K562 (cell line): ENCODE data around the gene HPN. TPM values are rescaled to one million over a fixed set of nuclear protein-coding genes. Genes with fewer than 3 reads are reported as not detected.

Experiments used
- ATF1 ChIP-seq, 2 experiments: fragments of 450-650 bp in 1 of 2; IDR thresholded peaks; 2 replicates each; pipeline ENCODE4 v1.6.1; 2016; ENCODE audit warnings: missing compliant biosample characterization in 1 of 2, missing genetic modification characterization in 1 of 2
- CTCF ChIP-seq, 3 experiments: IDR thresholded peaks in 2 of 3; conservative IDR thresholded peaks in 1 of 3; 2 replicates each; pipeline ENCODE4 v1.5.1; 2011 to 2012; ENCODE audit warnings: low read length in 3 of 3, mild to moderate bottlenecking in 3 of 3, control low read depth in 2 of 3, improper control_type of control experiment in 1 of 3, inconsistent platforms in 1 of 3, low read depth in 1 of 3, mixed read lengths in 1 of 3, moderate library complexity in 1 of 3; ENCODE audit not compliant: insufficient read depth in 2 of 3
- EP400 ChIP-seq: fragments of 450-650 bp; IDR thresholded peaks from 2 replicates; pipeline ENCODE4 v1.6.1; 2017; ENCODE audit warnings: antibody characterized with exemption, mild to moderate bottlenecking, moderate library complexity
- GABPA ChIP-seq: fragments of 200-800 bp; sonication (Bioruptor generic); conservative IDR thresholded peaks from 2 replicates; pipeline ENCODE4 v1.6.1; 2016; ENCODE audit warnings: low read depth, missing genetic modification characterization, missing compliant biosample characterization
- HDAC1 ChIP-seq, 2 experiments: fragments of 450-650 bp; IDR thresholded peaks; 2 replicates each; pipeline ENCODE4 v1.6.1; 2016 to 2017; ENCODE audit warnings: inconsistent platforms in 1 of 2, mild to moderate bottlenecking in 1 of 2, moderate library complexity in 1 of 2
- MAX ChIP-seq: sonication (generic); formaldehyde crosslinking; IDR thresholded peaks from 2 replicates; pipeline ENCODE4 v1.9.0; 2022; ENCODE audit warnings: mild to moderate bottlenecking, missing genetic modification reagents
- MAZ ChIP-seq, 2 experiments: fragments of 450-650 bp in 1 of 2; sonication (generic) in 1 of 2; formaldehyde crosslinking; IDR thresholded peaks in 1 of 2; conservative IDR thresholded peaks in 1 of 2; 2 replicates each; pipeline versions ENCODE4 v1.4.0 to v1.5.0; 2020; ENCODE audit warnings: mild to moderate bottlenecking in 1 of 2, missing genetic modification reagents in 1 of 2
- MYC ChIP-seq, 2 experiments: fragments of 250-450 bp in 1 of 2; sonication (Bioruptor Pico) in 1 of 2; IDR thresholded peaks; 2 replicates each; pipeline versions ENCODE4 v1.5.1 to v1.6.1; 2012 to 2021; ENCODE audit warnings: low read depth in 2 of 2, borderline replicate concordance in 1 of 2, improper control_type of control experiment in 1 of 2, low read length in 1 of 2, mild to moderate bottlenecking in 1 of 2, moderate library complexity in 1 of 2
- NKRF ChIP-seq: fragments of 450-650 bp; IDR thresholded peaks from 2 replicates; pipeline ENCODE4 v1.6.1; 2016; ENCODE audit warnings: borderline replicate concordance
- PBX2 ChIP-seq, 2 experiments: IDR thresholded peaks in 1 of 2; conservative IDR thresholded peaks in 1 of 2; 2 replicates each; pipeline ENCODE4 v1.6.1; 2016; ENCODE audit warnings: low read depth in 2 of 2, mild to moderate bottlenecking in 1 of 2, missing compliant biosample characterization in 1 of 2, missing genetic modification characterization in 1 of 2, moderate library complexity in 1 of 2
- THRAP3 ChIP-seq: fragments of 450-650 bp; IDR thresholded peaks from 2 replicates; pipeline ENCODE4 v1.6.1; 2016; ENCODE audit warnings: mild to moderate bottlenecking, inconsistent platforms, borderline replicate concordance
- USF2 ChIP-seq: sonication (generic); formaldehyde crosslinking; IDR thresholded peaks from 2 replicates; pipeline ENCODE4 v1.5.0; 2020; ENCODE audit warnings: missing genetic modification reagents
- ZNF316 ChIP-seq: fragments of 450-650 bp; IDR thresholded peaks from 2 replicates; pipeline ENCODE4 v1.6.1; 2016
- ZNF395 ChIP-seq: fragments of 200-800 bp; sonication (Bioruptor generic); IDR thresholded peaks from 2 replicates; pipeline ENCODE4 v1.6.1; 2017; ENCODE audit warnings: missing genetic modification characterization, missing compliant biosample characterization
- polyA plus RNA-seq, 8 experiments: library from polyadenylated mRNA; depleted of rRNA in 4 of 8; stranded (reverse) in 5 of 8; unstranded in 3 of 8; fragments of >200 nt; fragmentation: Nextera tagmentation in 2 of 8; fragmentation: Illumina TruSeq in 1 of 8; extraction: Ambion mirVana in 2 of 8; extraction: Trizol in 1 of 8; gene quantifications; 2 replicates each; pipeline versions ENCODE4 v1.2.1 to v1.2.3, GENCODE V29; 2011 to 2014; ENCODE audit warnings: inconsistent platforms in 1 of 8, missing spikeins in 1 of 8
- total RNA-seq, 7 experiments: library from RNA; depleted of rRNA in 6 of 7; stranded (reverse); fragments of >200 nt in 6 of 7; fragmentation: Illumina TruSeq in 2 of 7; extraction: Trizol in 2 of 7; gene quantifications; 2 replicates each; pipeline versions ENCODE4 v1.2.1 to v1.2.3, GENCODE V29; 2011 to 2021; ENCODE audit warnings: low replicate concordance in 1 of 7

Gene HPN
- total and polyA plus RNA-seq, 9 of the 15 experiments (the other 6 are each of a cell fraction or from before 2014, with no cell fraction given) = 0.10 to 0.20 TPM; not detected in 7

GRCh38 chr19:35000647-35001501 is 40.6 kb upstream of the HPN start (continued):
- no peak for TF ChIP-seq PBX2 (CRISPR knock-in tag; IDR thresholded peaks at IDR 0.05; ENCODE audit: low read depth)
- TF ChIP-seq PBX2 (tag; conservative IDR thresholded peaks at IDR 0.05; ENCODE audit: low read depth) = no peak
- no peak for TF ChIP-seq USF2 (CRISPR knock-in tag)
- 0 out of 2 replicates have a peak, but pooled peaks have one; percentile 24 for TF ChIP-seq GABPA
- peak; percentile 83 for TF ChIP-seq MYC (IDR thresholded peaks at IDR 0.05; ENCODE audit: low read depth, low read length)
- peak; percentile 37; the same call in 1 of the 2 replicates for TF ChIP-seq MYC (CRISPR knock-in tag; IDR thresholded peaks at IDR 0.05; ENCODE audit: borderline replicate concordance, low read depth)
- peak; percentile 21 to 55; a peak in 3 of 4 replicates for TF ChIP-seq MAZ (CRISPR knock-in tag; conservative IDR thresholded peaks at IDR 0.05 in 1 of 2, IDR thresholded peaks at IDR 0.05 in 1 of 2)
- TF ChIP-seq HDAC1 (IDR thresholded peaks at IDR 0.05) = peak in 1 of 2 experiments; percentile 61; a peak in 1 of 4 replicates
- TF ChIP-seq ZNF395 (CRISPR knock-in tag) = 0 out of 2 replicates have a peak, but pooled peaks have one; percentile 41
- peak; percentile 60; the same call in 1 of the 2 replicates for TF ChIP-seq NKRF
- TF ChIP-seq MAX (CRISPR knock-in tag) = peak; percentile 69
- peak; percentile 72 for TF ChIP-seq EP400
- TF ChIP-seq CTCF (IDR thresholded peaks at IDR 0.05 in 2 of 3, conservative IDR thresholded peaks at IDR 0.05 in 1 of 3; ENCODE audit: insufficient read depth in 2 of 3, low read depth in 1 of 3, low read length in 3 of 3) = no peak
- no peak for TF ChIP-seq ATF1 (CRISPR knock-in tag; IDR thresholded peaks at IDR 0.05)
- 0 out of 2 replicates have a peak, but pooled peaks have one; percentile 13 for TF ChIP-seq ATF1 (tag; IDR thresholded peaks at IDR 0.05)
- TF ChIP-seq THRAP3 = no peak
- no peak for TF ChIP-seq ZNF316
